HCT116 (cell line): Measurements from ENCODE around the gene PCNT. TPM values are rescaled to one million over a fixed set of nuclear protein-coding genes. Genes with fewer than 3 reads are reported as not detected.

Experiments used
- ATAC-seq: fragments of 200-7000 bp; cut with Tn5 transposase; 2 replicates; pipeline ENCODE4 v1.9.1; 2020; ENCODE audit warnings: mild to moderate bottlenecking, moderate library complexity
- BruUV-seq: library from RNA; stranded (reverse); fragments of 400-500 nt; replicated peaks from 2 replicates; lab custom pipeline; 2021; lab: Mats Ljungman, UMichigan
- CTCF ChIA-PET: fragments of 300-600 bp; sonication (Branson Sonifier 250); formaldehyde crosslinking; loops from one replicate; lab custom pipeline; 2021; ENCODE audit warnings: antibody characterized with exemption; lab: Charles Lee
- POLR2A ChIA-PET: fragments of 300-600, 350-600 bp; sonication (Branson Sonifier 250); formaldehyde crosslinking; loops from one replicate; lab custom pipeline; 2021; ENCODE audit warnings: antibody characterized with exemption; lab: Charles Lee
- RAD21 ChIA-PET, 2 experiments: fragments of 300-600 bp; sonication (Branson Sonifier 250); formaldehyde crosslinking; loops; one replicate each; lab custom pipeline; 2023; ENCODE audit warnings: low total read pairs in 2 of 2; ENCODE audit not compliant: uncharacterized antibody in 2 of 2, unreplicated experiment in 2 of 2, low non-redundant PET in 1 of 2; lab: Charles Lee
- DNase-seq: peaks from one replicate; pipeline ENCODE4 v3.0.0-alpha.2; 2010; ENCODE audit warnings: low read depth, low spot score
- H2AFZ ChIP-seq: fragments of 200-600 bp; shearing (Covaris generic), sonication (generic); 2 replicates; pipeline ENCODE4 v1.6.1; 2017; ENCODE audit warnings: low read depth, mixed run types, mixed read lengths, antibody characterized with exemption, low read length; ENCODE audit not compliant: poor library complexity, severe bottlenecking
- H3K27ac ChIP-seq: 2 replicates; pipeline ENCODE4 v1.5.1; 2012; ENCODE audit warnings: low read depth, low read length
- H3K27me3 ChIP-seq: fragments of 200-600 bp; sonication (generic); 2 replicates; pipeline ENCODE4 v1.6.1; 2016; ENCODE audit warnings: mixed run types, low read length, mixed read lengths; ENCODE audit not compliant: insufficient read depth
- H3K36me3 ChIP-seq, 2 experiments: fragments of 200-500 bp in 1 of 2; fragments of 200-600 bp in 1 of 2; sonication (Bioruptor generic) in 1 of 2; sonication (generic) in 1 of 2; 2 replicates each; pipeline versions ENCODE4 v1.5.1 to v1.6.1; 2014 to 2016; ENCODE audit warnings: low read length in 2 of 2, inconsistent platforms in 1 of 2, mixed read lengths in 1 of 2, mixed run types in 1 of 2; ENCODE audit not compliant: insufficient read depth in 2 of 2, control insufficient read depth in 1 of 2
- H3K4me1 ChIP-seq, 2 experiments: fragments of 200-600 bp in 1 of 2; sonication (generic) in 1 of 2; 2 replicates each; pipeline versions ENCODE4 v1.5.1 to v1.6.1; 2012 to 2017; ENCODE audit warnings: low read length in 2 of 2, inconsistent platforms in 1 of 2, mild to moderate bottlenecking in 1 of 2, mixed read lengths in 1 of 2, mixed run types in 1 of 2, moderate library complexity in 1 of 2; ENCODE audit not compliant: insufficient read depth in 2 of 2, control insufficient read depth in 1 of 2
- H3K4me2 ChIP-seq: fragments of 200-600 bp; sonication (generic); 2 replicates; pipeline ENCODE4 v1.6.1; 2017; ENCODE audit warnings: mixed run types, low read length, mixed read lengths
- H3K4me3 ChIP-seq, 2 experiments: fragments of 200-600 bp in 1 of 2; sonication (generic) in 1 of 2; replicated peaks in 1 of 2; 2 replicates each; pipeline ENCODE4 v1.5.1; 2011 to 2016; ENCODE audit warnings: low read length in 2 of 2, control low read depth in 1 of 2, low read depth in 1 of 2, mild to moderate bottlenecking in 1 of 2, mixed read lengths in 1 of 2, mixed run types in 1 of 2
- H3K79me2 ChIP-seq: fragments of 200-600 bp; sonication (generic); 2 replicates; pipeline ENCODE4 v1.6.1; 2017; ENCODE audit warnings: mild to moderate bottlenecking, mixed run types, low read length, moderate library complexity, mixed read lengths; ENCODE audit not compliant: insufficient read depth
- H3K9ac ChIP-seq: fragments of 200-600 bp; sonication (generic); 2 replicates; pipeline ENCODE4 v1.6.1; 2016; ENCODE audit warnings: low read length, mixed read lengths
- H3K9me2 ChIP-seq: fragments of 200-600 bp; sonication (generic), shearing (Covaris generic); 2 replicates; pipeline ENCODE4 v1.6.1; 2017; ENCODE audit warnings: mixed run types, mild to moderate bottlenecking, moderate library complexity; ENCODE audit not compliant: insufficient read depth
- H3K9me3 ChIP-seq, 2 experiments: fragments of 200-500 bp in 1 of 2; fragments of 200-600 bp in 1 of 2; sonication (Bioruptor generic) in 1 of 2; sonication (generic) in 1 of 2; 2 replicates each; pipeline ENCODE4 v1.6.1; 2014 to 2017; ENCODE audit warnings: low read length in 2 of 2, mixed read lengths in 2 of 2, inconsistent platforms in 1 of 2, low read depth in 1 of 2, mild to moderate bottlenecking in 1 of 2, mixed run types in 1 of 2, moderate library complexity in 1 of 2; ENCODE audit not compliant: control insufficient read depth in 1 of 2, insufficient read depth in 1 of 2
- H4K20me1 ChIP-seq: fragments of 200-600 bp; sonication (generic), shearing (Covaris generic); 2 replicates; pipeline ENCODE4 v1.6.1; 2017; ENCODE audit warnings: mixed run types, mild to moderate bottlenecking, moderate library complexity; ENCODE audit not compliant: insufficient read depth
- CEBPB ChIP-seq: IDR thresholded peaks from 2 replicates; pipeline ENCODE4 v1.6.1; 2012; ENCODE audit warnings: low read depth
- ELF1 ChIP-seq: IDR thresholded peaks from 2 replicates; pipeline ENCODE4 v1.6.1; 2012; ENCODE audit warnings: low read depth, borderline replicate concordance
- EZH2 ChIP-seq: fragments of 200-600 bp; sonication (generic); IDR thresholded peaks from 2 replicates; pipeline ENCODE4 v1.6.1; 2017; ENCODE audit warnings: antibody characterized with exemption, mixed run types
- FOSL1 ChIP-seq: IDR thresholded peaks from 2 replicates; pipeline ENCODE4 v1.6.1; 2012; ENCODE audit warnings: low read depth
- JUND ChIP-seq: IDR thresholded peaks from 2 replicates; pipeline ENCODE4 v1.6.1; 2012
- POLR2AphosphoS5 ChIP-seq: IDR thresholded peaks from 2 replicates; pipeline ENCODE4 v1.6.1; 2011; ENCODE audit warnings: mild to moderate bottlenecking, low read depth, low read length, moderate library complexity
- RAD21 ChIP-seq: IDR thresholded peaks from 2 replicates; pipeline ENCODE4 v1.6.1; 2012; ENCODE audit warnings: low read depth, mild to moderate bottlenecking
- SIN3A ChIP-seq: IDR thresholded peaks from 2 replicates; pipeline ENCODE4 v1.6.1; 2012; ENCODE audit warnings: low read depth
- TCF7L2 ChIP-seq: IDR thresholded peaks from 2 replicates; pipeline ENCODE4 v1.7.0; 2011; ENCODE audit warnings: borderline replicate concordance, inconsistent platforms; ENCODE audit not compliant: insufficient read depth, insufficient read length; ENCODE audit errors: extremely low read depth
- YY1 ChIP-seq: IDR thresholded peaks from 2 replicates; pipeline ENCODE4 v1.6.1; 2011; ENCODE audit warnings: low read length, low read depth, moderate library complexity, mild to moderate bottlenecking; ENCODE audit not compliant: insufficient replicate concordance; ENCODE audit errors: extremely low read depth
- ZBTB33 ChIP-seq: IDR thresholded peaks from 2 replicates; pipeline ENCODE4 v1.6.1; 2011; ENCODE audit warnings: mild to moderate bottlenecking, low read length, moderate library complexity; ENCODE audit not compliant: insufficient replicate concordance; ENCODE audit errors: extremely low read depth
- intact Hi-C: fragments of 100-400 bp; cut with micrococcal nuclease; formaldehyde crosslinking; loops from 2 replicates; pipeline ENCODE4 v1.10.0; 2022
- total RNA-seq: library from RNA; stranded (reverse); gene quantifications from one replicate; pipeline ENCODE4 v1.2.1, GENCODE V29; 2021; ENCODE audit not compliant: unreplicated experiment

The PCNT gene
- total RNA-seq, 1 experiment from 2014 or later = 43.6 TPM

DNA sequence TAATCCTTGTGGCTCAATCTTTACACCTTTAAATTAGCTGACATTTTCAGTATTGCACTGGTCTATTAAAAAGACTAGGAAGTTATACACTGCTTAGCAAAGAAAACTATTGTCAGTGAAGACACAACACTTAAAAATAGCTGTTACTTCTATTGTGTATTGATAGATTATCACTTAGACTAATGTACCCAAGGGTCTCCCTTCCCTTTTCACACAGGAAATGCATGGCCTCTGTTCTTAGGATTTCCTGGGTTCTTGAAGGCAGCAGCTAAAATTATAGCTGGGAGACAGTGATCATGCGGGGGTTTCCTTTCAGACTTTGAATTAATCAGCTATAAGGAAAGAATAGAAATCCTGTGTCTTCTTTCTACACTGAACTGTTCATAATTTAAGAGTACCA is 147.6 kb downstream of the PCNT start:
- no TSS peak for BruUV-seq

More for the DNA sequence above, 147.6 kb downstream of the PCNT start:
- no peak overlapping the region for H3K4me2 ChIP-seq
- no peak overlapping the region for H3K9ac ChIP-seq
- TF ChIP-seq EZH2 = no peak
- no peak for TF ChIP-seq ELF1
- TF ChIP-seq JUND = no peak
- no peak for TF ChIP-seq SIN3A
- no peak for TF ChIP-seq FOSL1
- TF ChIP-seq YY1 = no peak
- no peak for TF ChIP-seq ZBTB33
- TF ChIP-seq CEBPB = no peak
- no peak for TF ChIP-seq RAD21
- TF ChIP-seq TCF7L2 = no peak
- no peak for TF ChIP-seq POLR2AphosphoS5
- intact Hi-C loops = no loop called here
- H4K20me1 ChIP-seq = no peaks in the 10 kb centered on the region
- H3K9me2 ChIP-seq = no peaks in the 10 kb centered on the region
- H3K4me1 ChIP-seq = no peaks in the 10 kb centered on the region
- CTCF ChIA-PET = no interaction called here
- no peak overlapping the region for H2AFZ ChIP-seq
- H3K79me2 ChIP-seq = peaks cover 18% of the 10 kb centered on the region
- DNase-seq (no peak), ATAC-seq (no peak)
- POLR2A ChIA-PET = interaction anchor here (1.3 kb wide), 1 partner anchor 14 kb away, joined by 3 read pairs; no protein-coding TSS in a partner anchor
- H3K27me3 ChIP-seq = no peaks in the 10 kb centered on the region
- no peak overlapping the region for H3K27ac ChIP-seq
- no peaks in the 10 kb centered on the region for H3K36me3 ChIP-seq
- no peaks in the 10 kb centered on the region for H3K9me3 ChIP-seq
- RAD21 ChIA-PET = no interaction called here
- H3K4me3 ChIP-seq = no peak overlapping the region
